22Rv1 (cell line): Measurements from ENCODE around the gene INTS12.

Experiments used
- CTCF ChIP-seq: fragments of 450-650 bp; IDR thresholded peaks from 2 replicates; pipeline ENCODE4 v1.5.1; 2017; ENCODE audit warnings: mild to moderate bottlenecking
- ZFX ChIP-seq: fragments of 450-650 bp; IDR thresholded peaks from 2 replicates; pipeline ENCODE4 v1.6.1; 2017; ENCODE audit warnings: antibody characterized with exemption, borderline replicate concordance

GRCh38 chr4:105645440-105645839 lies 63.0 kb downstream of the INTS12 start:
- TF ChIP-seq CTCF: no peak
- TF ChIP-seq ZFX: no peak
